H54 (cell line): Measurements from ENCODE around the gene FOXN4.

Experiments used
- DNase-seq: peaks from one replicate; pipeline ENCODE4 v3.0.0; 2011; ENCODE audit warnings: low spot score, mixed read lengths; ENCODE audit not compliant: insufficient read length
- FAIRE-seq: peaks from 3 replicates; lab custom pipeline; 2011; peaks lifted over from hg19 to GRCh38; lab: Jason Lieb, UNC
- POLR2A ChIP-seq: IDR thresholded peaks from 2 replicates; pipeline ENCODE4 v1.6.1; 2011; ENCODE audit warnings: low read depth, mild to moderate bottlenecking, low read length

The FOXN4 gene

GRCh38 chr12:109264943-109265650 lies 44.0 kb downstream of the FOXN4 start:
- no peak for DNase-seq
- no peak for TF ChIP-seq POLR2A
- FAIRE-seq = no peak

DNA sequence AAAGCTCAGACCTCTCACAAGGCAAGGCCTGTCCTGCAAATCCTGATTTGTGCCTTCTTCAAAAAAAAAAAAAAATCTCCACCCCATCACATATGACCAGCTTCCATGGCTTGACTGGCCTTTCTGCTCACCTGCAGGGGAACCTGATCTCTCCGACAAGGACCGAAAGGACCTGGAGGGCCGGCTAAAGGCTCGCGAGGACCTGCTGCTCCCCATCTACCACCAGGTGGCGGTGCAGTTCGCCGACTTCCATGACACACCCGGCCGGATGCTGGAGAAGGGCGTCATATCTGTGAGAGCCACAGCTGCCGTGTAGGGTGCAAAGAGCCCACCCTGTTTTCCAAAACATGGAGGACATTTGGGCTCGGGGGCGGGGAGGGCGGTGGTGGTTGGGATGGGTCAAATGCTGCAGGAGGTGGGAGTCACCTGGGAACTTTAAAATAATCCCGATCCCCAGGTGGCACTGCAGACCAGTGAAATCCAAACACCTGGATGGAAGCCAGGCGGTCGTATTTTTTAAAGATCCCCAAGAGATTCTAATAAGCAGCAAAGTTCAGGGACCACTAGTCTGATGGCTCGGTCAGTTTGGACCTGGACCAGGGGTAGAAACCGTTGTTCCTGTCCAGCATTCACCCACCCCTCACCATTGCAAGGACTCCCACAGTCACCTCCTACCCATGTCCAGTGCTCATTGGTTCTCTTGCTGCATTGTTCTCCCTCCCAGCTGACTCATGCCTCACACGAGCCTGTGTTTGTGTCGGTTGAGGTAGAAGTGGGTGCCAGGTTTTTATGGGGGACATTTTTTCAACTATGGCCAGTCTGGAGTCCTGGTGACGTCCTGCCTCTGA lies 44.8 kb downstream of the FOXN4 start:
- DNase-seq = peak; percentile 49
- TF ChIP-seq POLR2A = no peak
- FAIRE-seq = no peak

DNA sequence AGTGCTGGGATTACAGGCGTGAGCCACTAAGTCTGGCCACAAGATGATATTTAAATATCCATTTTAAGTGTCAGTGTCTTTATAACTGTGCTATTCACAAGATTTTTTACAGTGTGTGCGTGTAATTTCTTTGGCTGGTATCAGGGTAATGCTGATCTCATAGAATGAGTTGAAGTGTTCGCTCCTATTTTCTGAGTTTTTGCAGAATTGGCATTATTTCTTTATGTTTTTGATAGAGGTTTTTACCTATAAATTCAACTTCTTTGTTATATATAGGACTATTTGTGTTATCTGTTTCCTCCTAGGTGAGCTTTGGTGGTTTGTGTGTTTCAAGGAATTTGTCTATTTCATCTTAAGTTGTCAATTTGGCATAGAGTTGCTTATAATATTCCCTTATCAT lies 45.6 kb downstream of the FOXN4 start:
- no peak for TF ChIP-seq POLR2A
- no peak for FAIRE-seq
- no peak for DNase-seq

- DNase-seq (no peak), FAIRE-seq (no peak)
- no peak for TF ChIP-seq POLR2A
These were observed 47.1 kb downstream of the FOXN4 start for GRCh38 chr12:109261939-109262338.

DNA sequence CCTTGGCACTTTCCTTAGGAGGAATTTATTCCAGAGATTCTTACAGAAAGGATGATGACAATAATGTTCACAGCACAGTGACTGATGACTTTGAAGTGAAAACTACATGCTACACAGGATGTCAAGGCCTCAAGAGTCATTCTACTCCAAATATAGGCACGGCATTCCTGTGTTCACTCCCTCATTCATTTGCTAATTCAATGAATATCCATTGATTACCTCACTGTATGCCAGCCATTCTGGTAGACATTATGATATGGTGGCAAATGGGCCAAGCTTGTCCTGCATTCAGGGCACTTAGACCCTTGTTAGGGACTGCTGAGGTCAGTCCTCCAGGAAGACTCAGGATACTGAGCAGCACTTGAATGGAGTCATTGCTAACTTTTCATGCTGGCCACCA lies 48.0 kb downstream of the FOXN4 start:
- DNase-seq (no peak), FAIRE-seq (no peak)
- TF ChIP-seq POLR2A = no peak

GRCh38 chr12:109259545-109259895 lies 49.6 kb downstream of the FOXN4 start:
- TF ChIP-seq POLR2A = no peak
- no peak for DNase-seq
- FAIRE-seq = no peak

DNA sequence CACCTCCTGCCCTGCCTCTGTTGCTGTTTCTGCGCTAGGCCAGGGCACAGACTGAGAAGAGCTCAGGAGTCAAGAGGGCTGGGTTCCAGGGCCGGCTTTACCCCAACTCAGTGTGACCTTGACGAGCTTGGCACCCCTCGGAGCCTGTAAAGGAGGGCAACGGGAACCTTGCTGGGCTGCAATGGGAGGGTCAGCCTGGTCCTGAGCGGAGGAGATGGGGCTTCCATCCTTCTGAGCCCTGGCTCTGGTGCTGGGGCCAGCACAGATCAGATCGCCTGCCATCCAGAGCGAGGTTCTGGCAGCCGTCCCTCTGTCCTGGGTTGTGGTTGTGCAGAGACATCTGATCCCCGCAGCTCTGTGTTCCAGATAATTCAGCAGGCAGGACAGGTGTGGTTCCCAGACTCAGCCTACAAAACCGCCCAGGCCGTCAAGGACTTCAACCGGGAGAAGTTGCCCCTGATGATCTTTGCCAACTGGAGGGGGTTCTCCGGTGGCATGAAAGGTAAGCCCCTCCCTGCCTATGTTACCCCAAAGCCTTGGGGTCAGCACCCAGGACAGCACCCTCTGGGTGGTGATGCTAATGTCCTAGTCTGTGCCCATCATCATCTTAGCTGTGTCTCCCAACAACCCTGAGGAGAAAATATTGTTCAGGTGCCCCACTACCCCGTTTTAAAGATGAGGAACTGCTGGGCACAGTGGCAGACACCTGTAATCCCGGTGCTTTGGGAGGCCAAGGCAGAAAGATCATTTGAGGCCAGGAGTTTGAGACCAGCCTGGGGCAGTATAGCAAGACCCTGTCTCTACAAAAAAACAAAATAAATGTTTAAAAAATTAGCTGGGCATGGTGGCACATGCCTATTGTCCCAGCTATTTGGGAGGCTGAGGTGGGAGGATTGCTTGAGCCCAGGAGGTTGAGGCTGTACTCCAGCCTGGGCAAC lies 50.2 kb downstream of the FOXN4 start:
- no peak for TF ChIP-seq POLR2A
- FAIRE-seq = no peak

GRCh38 chr12:109258201-109258600 lies 50.9 kb downstream of the FOXN4 start:
- no peak for FAIRE-seq
- TF ChIP-seq POLR2A = no peak
- DNase-seq = no peak

More for the DNA sequence above, 50.2 kb downstream of the FOXN4 start:
- DNase-seq = no peak

DNA sequence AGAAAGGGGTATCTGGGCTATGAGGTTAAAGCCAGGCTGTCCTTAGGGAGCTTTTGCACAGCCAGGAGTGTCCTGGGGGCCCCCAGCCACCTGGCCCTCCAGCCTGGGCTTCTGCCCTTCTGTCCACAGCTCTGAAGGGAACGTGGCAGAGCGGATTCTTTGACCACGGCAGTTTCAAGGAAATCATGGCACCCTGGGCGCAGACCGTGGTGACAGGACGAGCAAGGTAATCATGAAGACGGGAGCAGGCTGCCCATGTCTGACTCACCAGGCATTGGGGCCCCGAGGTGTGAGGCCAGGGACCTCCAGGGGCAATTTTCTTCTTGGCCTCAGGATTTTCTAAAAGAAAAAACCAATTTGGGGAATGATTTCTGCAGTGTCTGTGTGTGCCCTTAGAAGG lies 53.1 kb downstream of the FOXN4 start:
- TF ChIP-seq POLR2A = no peak
- FAIRE-seq = no peak
- DNase-seq = no peak

DNA sequence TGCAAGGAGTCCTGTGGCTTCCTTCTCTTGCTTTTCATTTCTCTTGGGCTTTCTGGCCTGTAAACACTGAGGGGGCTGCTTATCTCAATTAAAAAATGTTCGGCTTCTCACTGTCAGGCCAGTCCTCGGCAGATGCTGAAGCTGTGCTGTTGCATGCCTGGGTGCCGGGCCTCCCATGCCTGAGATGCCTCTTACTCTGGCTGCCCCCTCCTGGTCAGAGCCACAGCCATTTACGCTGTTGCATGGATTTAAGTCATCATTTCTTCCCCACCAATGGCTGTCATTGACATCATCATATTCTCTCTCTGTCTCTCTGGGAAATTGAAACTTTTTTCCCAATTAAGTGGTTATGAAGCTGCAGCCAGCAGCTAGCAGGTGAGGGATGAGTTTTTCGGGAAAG lies 53.7 kb downstream of the FOXN4 start:
- DNase-seq = no peak
- no peak for FAIRE-seq
- TF ChIP-seq POLR2A = no peak

DNA sequence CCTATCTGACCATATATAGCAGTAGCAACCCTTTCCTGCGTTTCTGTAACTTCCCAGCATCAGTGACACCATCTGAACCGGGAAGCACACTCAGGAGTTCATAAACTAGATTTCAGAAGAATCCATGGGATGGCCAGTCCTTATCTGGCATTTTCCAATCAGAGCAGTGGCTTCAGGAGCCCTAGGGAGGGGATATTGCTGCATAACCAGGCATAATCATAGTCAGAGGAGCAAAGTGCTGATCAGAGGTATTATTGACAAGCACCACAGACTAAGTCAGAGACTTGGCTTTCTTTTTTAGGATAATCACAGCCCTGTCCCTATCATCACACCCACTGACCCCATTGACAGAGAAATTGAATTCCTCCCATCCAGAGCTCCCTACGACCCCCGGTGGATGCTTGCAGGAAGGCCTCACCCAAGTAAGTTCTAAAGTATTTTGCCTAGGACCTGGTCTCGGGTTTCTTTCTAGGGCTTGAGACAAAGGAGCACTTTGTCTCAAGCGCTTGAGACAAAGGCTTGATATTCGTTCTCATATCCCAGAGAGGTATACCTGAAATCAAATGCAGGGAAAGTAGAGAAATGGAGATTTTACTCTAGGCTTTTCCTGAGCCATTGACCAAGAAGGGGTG lies 55.1 kb downstream of the FOXN4 start:
- FAIRE-seq = no peak
- DNase-seq = no peak
- TF ChIP-seq POLR2A = no peak

DNA sequence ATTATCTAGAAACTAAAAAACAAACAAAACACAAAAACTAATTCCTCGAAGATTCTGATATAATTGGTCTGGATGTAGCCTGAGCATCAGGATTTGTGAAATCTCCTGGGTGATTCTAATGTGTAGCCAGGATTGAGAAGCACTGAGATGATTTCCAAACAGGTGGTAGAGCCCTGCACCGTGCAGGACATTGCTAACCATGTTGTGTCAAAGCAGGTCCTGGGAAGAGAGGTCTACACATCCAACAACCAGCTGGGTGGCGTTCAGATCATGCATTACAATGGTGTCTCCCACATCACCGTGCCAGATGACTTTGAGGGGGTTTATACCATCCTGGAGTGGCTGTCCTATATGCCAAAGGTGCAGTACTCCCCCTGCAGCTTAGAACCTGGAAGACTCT lies 56.3 kb downstream of the FOXN4 start:
- TF ChIP-seq POLR2A = no peak
- DNase-seq = no peak
- FAIRE-seq = no peak

GRCh38 chr12:109250523-109250922 lies 58.6 kb downstream of the FOXN4 start:
- TF ChIP-seq POLR2A = no peak
- FAIRE-seq = no peak
- DNase-seq = no peak
